HG03571 (cell line): ENCODE results near the gene IARS1.

Source experiments
- ATAC-seq: cut with Tn5 transposase; IDR thresholded peaks from one replicate; pipeline ENCODE4 v1.9.1; 2021; ENCODE audit not compliant: unreplicated experiment

IARS1 gene

DNA sequence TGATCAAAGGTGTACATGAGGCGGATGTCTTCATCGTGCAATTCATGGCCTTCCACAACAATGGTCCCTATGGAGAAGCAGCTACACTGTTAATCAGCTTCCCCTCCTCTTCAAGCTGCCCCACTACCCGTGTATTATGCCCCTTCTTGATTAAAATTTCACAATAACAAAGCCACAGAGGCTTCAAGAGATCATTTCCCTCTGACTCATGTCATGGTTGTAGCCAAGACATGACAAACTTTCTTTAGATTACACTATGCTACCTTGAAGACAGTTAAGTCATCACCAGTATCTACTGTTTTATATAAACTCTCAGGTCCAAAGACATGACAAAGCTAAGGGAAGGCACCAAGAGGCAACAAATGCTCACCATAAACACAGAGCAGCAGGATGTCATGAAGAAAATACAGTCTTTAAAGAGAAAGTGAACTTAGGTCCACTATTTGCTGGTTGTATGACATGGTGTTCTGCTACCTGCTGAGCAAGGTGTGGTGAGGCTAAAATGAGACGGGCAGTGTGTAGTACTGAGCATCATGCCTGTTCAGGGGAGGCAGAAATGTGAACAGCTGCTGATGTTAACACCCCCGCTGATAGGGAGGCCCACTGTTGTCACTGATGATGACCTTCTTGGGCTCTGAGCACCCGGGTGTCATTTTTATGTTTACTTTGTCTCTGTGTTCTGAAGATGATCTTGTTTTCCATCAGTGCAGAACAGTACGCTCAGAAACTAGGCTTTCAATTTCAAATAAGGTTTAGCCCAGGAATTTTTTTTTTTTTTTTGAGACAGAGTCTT is 48.3 kb downstream of the IARS1 start:
- ATAC-seq = no peak
